ENCODE data around the gene TECR. TPM values are rescaled to one million over a fixed set of nuclear protein-coding genes. Genes with fewer than 3 reads are reported as not detected.

TECR gene
- polyA plus RNA-seq, 3 donors: 59.8 to 79.6 (median 76.7) TPM

DNA sequence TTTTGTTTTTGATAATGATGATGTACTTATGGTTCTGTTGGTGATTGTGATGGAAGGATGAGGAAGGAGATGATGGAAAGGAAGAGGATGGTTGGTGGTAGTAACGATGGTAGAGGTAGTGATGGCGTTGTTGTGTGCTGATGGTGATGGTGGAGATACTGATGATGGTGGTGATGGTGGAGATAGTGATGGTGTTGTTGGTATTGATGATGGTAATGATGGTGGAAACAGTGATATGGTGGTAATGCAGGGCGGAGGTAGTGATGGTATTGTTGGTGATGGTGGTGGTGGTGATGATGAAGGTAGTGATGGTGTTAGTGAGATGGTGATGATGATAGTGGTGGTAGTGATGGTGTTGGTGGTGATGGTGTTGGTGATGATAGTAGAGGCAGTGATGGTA, 66.2 kb downstream of the TECR start:
- DNase-seq: no peak
- Histone ChIP-seq H3K27me3 (ENCODE audit: control insufficient read depth in 2 of 2, insufficient read depth in 2 of 2, low read length in 2 of 2) (no peaks in the 10 kb centered on the region), H3K4me2 (replicated peaks; ENCODE audit: extremely low read depth, low read length, poor library complexity, severe bottlenecking) (no peak overlapping the region), H3K4me1 (ENCODE audit: control insufficient read depth in 1 of 2, insufficient read depth in 2 of 2, low read length in 2 of 2) (no peaks in the 10 kb centered on the region), H2AFZ (ENCODE audit: insufficient read depth, low read depth, low read length, poor library complexity, severe bottlenecking) (no peak overlapping the region), H4K20me1 (ENCODE audit: insufficient read depth, low read length) (no peaks in the 10 kb centered on the region), H3K9ac (ENCODE audit: insufficient read depth, low read length, poor library complexity, severe bottlenecking) (no peak overlapping the region), H3K79me2 (ENCODE audit: insufficient read depth, low read length) (no peaks in the 10 kb centered on the region), H3K9me3 (replicated peaks in 1 of 2; ENCODE audit: control insufficient read depth in 1 of 2, insufficient read depth in 1 of 2, low read length in 2 of 2) (peaks cover 0 to 4% of the 10 kb centered on the region in 2 donors), H3K36me3 (replicated peaks in 1 of 2; ENCODE audit: control insufficient read depth in 1 of 2, insufficient read depth in 2 of 2, low read length in 2 of 2) (no peaks in the 10 kb centered on the region), H3K27ac (ENCODE audit: low read depth in 1 of 2, low read length in 2 of 2) (no peak overlapping the region), H3K4me3 (replicated peaks in 1 of 3; ENCODE audit: low read depth in 2 of 3, low read length in 3 of 3) (no peak overlapping the region)
- Mint-ChIP-seq H3K27ac (no peak overlapping the region), H3K4me3 (no peak overlapping the region), H3K27me3 (ENCODE audit: low read depth in 3 of 3) (peaks cover 3 to 11% (median 8%) of the 10 kb centered on the region in 3 donors), H3K9me3 (peaks cover 3 to 15% (median 5%) of the 10 kb centered on the region in 7 donors), H3K36me3 (peaks cover 0 to 1% of the 10 kb centered on the region in 2 donors), H3K4me1 (peaks cover 10% of the 10 kb centered on the region)
- WGBS (ENCODE audit: insufficient coverage): 91% methylated on average over 3 of the region's 3 CpGs
- TF ChIP-seq CTCF (IDR thresholded peaks at IDR 0.05): no peak
- intact Hi-C loops (cut with micrococcal nuclease): no loop called here

DNA sequence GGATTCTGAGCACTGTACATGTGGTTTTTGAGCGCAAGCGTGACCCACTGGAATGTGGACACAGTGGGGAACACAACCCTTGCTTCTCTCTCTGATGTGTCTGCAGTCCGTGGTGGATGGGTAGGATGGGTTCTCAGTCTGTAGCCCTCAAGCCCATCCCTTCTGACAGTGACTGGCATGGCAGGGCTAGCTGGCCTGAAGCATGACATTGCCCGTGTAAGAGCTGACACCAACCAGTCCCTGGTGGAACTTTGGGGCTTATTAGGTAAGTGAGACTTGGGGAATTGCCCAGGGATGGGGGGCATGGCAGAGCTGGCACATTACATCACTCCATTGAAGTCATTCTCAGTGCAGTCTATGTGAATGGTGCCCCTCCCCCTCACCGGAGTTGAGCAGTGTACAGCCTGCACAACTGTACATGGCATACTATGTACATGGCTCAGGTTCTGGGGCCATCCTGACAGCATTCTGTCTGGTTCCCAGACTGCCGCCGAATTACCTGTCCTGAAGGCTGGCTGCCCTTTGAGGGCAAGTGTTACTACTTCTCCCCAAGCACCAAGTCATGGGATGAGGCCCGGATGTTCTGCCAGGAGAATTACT, 70.3 kb downstream of the TECR start:
- H3K27me3 Mint-ChIP-seq (ENCODE audit: low read depth in 3 of 3): peaks cover 2 to 6% (median 6%) of the 10 kb centered on the region in 3 donors
- no peaks in the 10 kb centered on the region for H3K4me1 ChIP-seq (ENCODE audit: control insufficient read depth in 1 of 2, insufficient read depth in 2 of 2, low read length in 2 of 2)

More for the DNA sequence above, 70.3 kb downstream of the TECR start:
- Mint-ChIP-seq H3K9me3 (peaks cover 8 to 27% (median 12%) of the 10 kb centered on the region in 7 donors), H3K4me1 (no peaks in the 10 kb centered on the region), H3K4me3 (no peak overlapping the region), H3K36me3 (peaks cover 0 to 1% of the 10 kb centered on the region in 2 donors), H3K27ac (no peak overlapping the region)
- H3K27ac ChIP-seq (ENCODE audit: low read depth in 1 of 2, low read length in 2 of 2): no peak overlapping the region
- WGBS (ENCODE audit: insufficient coverage): 91% methylated on average over 5 of the region's 8 CpGs
- H2AFZ ChIP-seq (ENCODE audit: insufficient read depth, low read depth, low read length, poor library complexity, severe bottlenecking): no peak overlapping the region
- peaks cover 0 to 12% of the 10 kb centered on the region in 2 donors for H3K9me3 ChIP-seq (replicated peaks in 1 of 2; ENCODE audit: control insufficient read depth in 1 of 2, insufficient read depth in 1 of 2, low read length in 2 of 2)
- H3K36me3 ChIP-seq (replicated peaks in 1 of 2; ENCODE audit: control insufficient read depth in 1 of 2, insufficient read depth in 2 of 2, low read length in 2 of 2): no peaks in the 10 kb centered on the region
- H3K4me3 ChIP-seq (replicated peaks in 1 of 3; ENCODE audit: low read depth in 2 of 3, low read length in 3 of 3): no peak overlapping the region
- H3K79me2 ChIP-seq (ENCODE audit: insufficient read depth, low read length): no peaks in the 10 kb centered on the region
- peak in 1 of 3 donors; percentile 18 for DNase-seq
- intact Hi-C loops (cut with micrococcal nuclease): no loop called here
- TF ChIP-seq CTCF (IDR thresholded peaks at IDR 0.05): no peak
- no peak overlapping the region for H3K4me2 ChIP-seq (replicated peaks; ENCODE audit: extremely low read depth, low read length, poor library complexity, severe bottlenecking)
- no peaks in the 10 kb centered on the region for H3K27me3 ChIP-seq (ENCODE audit: control insufficient read depth in 2 of 2, insufficient read depth in 2 of 2, low read length in 2 of 2)
- no peaks in the 10 kb centered on the region for H4K20me1 ChIP-seq (ENCODE audit: insufficient read depth, low read length)
- no peak overlapping the region for H3K9ac ChIP-seq (ENCODE audit: insufficient read depth, low read length, poor library complexity, severe bottlenecking)

Data from CD14-positive monocyte (primary cell).